ENCODE results near the gene MTMR10. TPM values are rescaled to one million over a fixed set of nuclear protein-coding genes. Genes with fewer than 3 reads are reported as not detected.

Gene MTMR10
- total RNA-seq, 4 donors from 2014 or later: 24.9 to 46.7 (median 27.1) TPM

DNA sequence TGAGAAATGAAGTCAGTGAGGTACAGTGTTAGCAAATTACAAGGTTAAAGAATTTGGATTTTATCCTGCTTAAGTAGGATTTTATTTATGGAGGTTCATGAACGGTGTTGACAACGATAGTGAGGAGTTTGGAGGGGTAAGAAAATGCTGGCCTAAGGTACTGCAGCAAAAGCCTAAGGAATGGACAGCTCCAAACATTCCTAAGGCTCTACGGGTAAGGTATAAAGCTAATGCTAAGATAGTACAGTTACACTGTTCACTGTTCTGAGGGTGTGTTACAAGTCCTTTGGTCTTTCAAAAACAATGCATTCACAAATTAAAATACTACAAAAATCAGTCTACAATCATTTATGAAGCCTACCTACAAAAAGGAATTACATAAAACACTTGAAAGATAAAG, 7.3 kb downstream of the MTMR10 start:
- no peak for DNase-seq (ENCODE audit: low spot score in 2 of 2)
- TF ChIP-seq, protein P1, sequence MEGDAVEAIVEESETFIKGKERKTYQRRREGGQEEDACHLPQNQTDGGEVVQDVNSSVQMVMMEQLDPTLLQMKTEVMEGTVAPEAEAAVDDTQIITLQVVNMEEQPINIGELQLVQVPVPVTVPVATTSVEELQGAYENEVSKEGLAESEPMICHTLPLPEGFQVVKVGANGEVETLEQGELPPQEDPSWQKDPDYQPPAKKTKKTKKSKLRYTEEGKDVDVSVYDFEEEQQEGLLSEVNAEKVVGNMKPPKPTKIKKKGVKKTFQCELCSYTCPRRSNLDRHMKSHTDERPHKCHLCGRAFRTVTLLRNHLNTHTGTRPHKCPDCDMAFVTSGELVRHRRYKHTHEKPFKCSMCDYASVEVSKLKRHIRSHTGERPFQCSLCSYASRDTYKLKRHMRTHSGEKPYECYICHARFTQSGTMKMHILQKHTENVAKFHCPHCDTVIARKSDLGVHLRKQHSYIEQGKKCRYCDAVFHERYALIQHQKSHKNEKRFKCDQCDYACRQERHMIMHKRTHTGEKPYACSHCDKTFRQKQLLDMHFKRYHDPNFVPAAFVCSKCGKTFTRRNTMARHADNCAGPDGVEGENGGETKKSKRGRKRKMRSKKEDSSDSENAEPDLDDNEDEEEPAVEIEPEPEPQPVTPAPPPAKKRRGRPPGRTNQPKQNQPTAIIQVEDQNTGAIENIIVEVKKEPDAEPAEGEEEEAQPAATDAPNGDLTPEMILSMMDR (IDR thresholded peaks at IDR 0.05): no peak
- TF ChIP-seq POLR2A (IDR thresholded peaks at IDR 0.05) (no peak), EP300 (IDR thresholded peaks at IDR 0.05) (no peak), POLR2AphosphoS5 (IDR thresholded peaks at IDR 0.05) (no peak)
- H3K9me3 ChIP-seq: no peaks in the 10 kb centered on the region
- 53% methylated on average over 3 of the region's 3 CpGs for WGBS
- H3K27me3 ChIP-seq: no peaks in the 10 kb centered on the region
- H3K4me1 ChIP-seq: peaks cover 59% of the 10 kb centered on the region
- no peak overlapping the region for H3K27ac ChIP-seq
- peaks cover 31% of the 10 kb centered on the region for H3K36me3 ChIP-seq
- H3K4me3 ChIP-seq: no peak overlapping the region

DNA sequence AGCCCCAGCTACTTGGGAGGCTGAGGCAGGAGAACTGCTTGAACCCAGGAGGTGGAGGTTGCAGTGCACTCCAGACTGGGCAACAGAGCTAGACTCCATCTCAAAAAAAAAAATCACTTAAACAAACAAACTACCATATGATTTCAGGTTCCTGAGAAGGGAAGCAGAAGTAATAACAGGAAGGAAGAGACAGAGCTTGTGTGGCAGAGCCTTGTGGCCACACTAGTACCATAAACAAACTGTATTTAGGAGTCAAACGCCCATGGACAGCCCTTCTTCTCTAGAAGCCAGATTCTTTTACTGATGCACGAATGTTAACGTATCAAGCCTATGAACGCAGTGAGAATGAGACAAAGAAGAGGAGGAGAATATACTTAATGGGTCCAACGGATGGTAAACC, 12.0 kb downstream of the MTMR10 start:
- Histone ChIP-seq H3K27me3 (no peaks in the 10 kb centered on the region), H3K4me3 (no peak overlapping the region), H3K36me3 (peaks cover 22% of the 10 kb centered on the region), H3K27ac (no peak overlapping the region), H3K4me1 (peaks cover 24% of the 10 kb centered on the region), H3K9me3 (no peaks in the 10 kb centered on the region)
- DNase-seq (ENCODE audit: low spot score in 2 of 2): no peak
- WGBS: 89% methylated on average over 5 of the region's 5 CpGs
- TF ChIP-seq EP300 (IDR thresholded peaks at IDR 0.05) (no peak), POLR2AphosphoS5 (IDR thresholded peaks at IDR 0.05) (no peak), POLR2A (IDR thresholded peaks at IDR 0.05) (no peak)
- TF ChIP-seq, protein P1 (IDR thresholded peaks at IDR 0.05): no peak

DNA sequence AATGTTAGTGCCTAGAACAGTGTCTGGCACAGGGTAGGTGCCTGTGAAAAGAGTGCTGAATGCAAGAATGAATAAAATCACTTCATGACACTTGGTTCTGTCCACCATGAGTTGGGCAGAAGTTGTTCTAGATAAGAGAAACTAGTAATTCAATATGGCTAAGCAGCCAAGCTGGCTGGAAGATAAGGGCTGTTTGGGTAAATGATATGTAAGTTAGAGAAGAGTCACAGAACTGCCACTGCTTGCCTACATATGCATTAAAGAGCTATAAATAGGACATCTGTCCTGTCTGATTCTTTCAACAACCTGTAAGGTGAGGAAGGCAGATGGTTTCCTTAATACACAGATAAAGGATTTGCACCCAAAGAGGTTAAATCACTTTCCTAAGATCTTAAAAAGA, 13.1 kb downstream of the MTMR10 start:
- no peaks in the 10 kb centered on the region for H3K9me3 ChIP-seq
- peaks cover 17% of the 10 kb centered on the region for H3K4me1 ChIP-seq
- no peak for DNase-seq (ENCODE audit: low spot score in 2 of 2)
- H3K36me3 ChIP-seq: peaks cover 33% of the 10 kb centered on the region
- H3K4me3 ChIP-seq: no peak overlapping the region
- no peaks in the 10 kb centered on the region for H3K27me3 ChIP-seq
- H3K27ac ChIP-seq: no peak overlapping the region
- TF ChIP-seq POLR2AphosphoS5 (IDR thresholded peaks at IDR 0.05) (no peak), POLR2A (IDR thresholded peaks at IDR 0.05) (no peak), EP300 (IDR thresholded peaks at IDR 0.05) (no peak)
- TF ChIP-seq, protein P1 (IDR thresholded peaks at IDR 0.05): no peak

DNA sequence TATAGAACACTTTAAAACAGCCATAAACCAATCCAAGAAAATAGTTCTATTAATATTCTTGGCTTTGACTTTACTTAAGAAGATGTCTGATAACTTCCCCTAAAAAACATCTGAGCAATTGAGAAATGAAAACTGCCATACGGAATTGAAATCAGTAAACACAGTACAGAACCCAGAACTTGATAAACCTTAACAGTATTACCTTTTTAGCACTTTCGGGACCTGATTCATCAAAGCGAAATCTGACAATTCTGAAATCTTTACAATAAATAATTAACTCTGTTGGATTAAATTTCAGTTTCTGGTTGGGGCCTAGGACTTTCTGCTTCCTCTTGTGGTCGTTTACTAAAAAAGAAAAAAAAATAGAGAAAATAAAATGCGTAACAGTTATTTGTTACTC, 17.3 kb downstream of the MTMR10 start:
- H3K27me3 ChIP-seq: no peaks in the 10 kb centered on the region
- peaks cover 41% of the 10 kb centered on the region for H3K36me3 ChIP-seq
- peaks cover 8% of the 10 kb centered on the region for H3K4me1 ChIP-seq
- TF ChIP-seq, protein P1 (IDR thresholded peaks at IDR 0.05): no peak
- TF ChIP-seq EP300 (IDR thresholded peaks at IDR 0.05) (no peak), POLR2AphosphoS5 (IDR thresholded peaks at IDR 0.05) (no peak), POLR2A (IDR thresholded peaks at IDR 0.05) (no peak)
- DNase-seq (ENCODE audit: low spot score in 2 of 2): no peak
- H3K27ac ChIP-seq: no peak overlapping the region
- H3K4me3 ChIP-seq: no peak overlapping the region
- no peaks in the 10 kb centered on the region for H3K9me3 ChIP-seq
- 83% methylated on average over 5 of the region's 5 CpGs for WGBS

DNA sequence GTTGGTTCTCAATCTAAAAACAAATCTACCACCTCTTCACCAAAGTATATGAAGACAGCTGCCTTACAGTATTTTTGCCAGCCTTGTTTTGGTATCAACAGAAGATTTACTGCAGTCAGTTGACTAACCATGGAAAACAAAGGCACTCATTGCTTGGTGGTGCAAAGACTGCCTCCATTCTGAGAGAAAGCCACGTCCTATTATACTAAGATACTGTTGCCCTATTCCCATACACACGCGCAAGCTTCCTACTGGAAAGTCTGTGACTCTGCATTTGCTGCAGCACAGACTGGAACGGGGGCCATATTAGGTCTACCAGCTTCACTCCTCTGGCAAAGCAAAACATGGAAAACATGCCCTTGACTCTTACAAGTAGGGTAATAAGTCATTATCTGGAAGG, 18.0 kb downstream of the MTMR10 start:
- Histone ChIP-seq H3K36me3 (peaks cover 41% of the 10 kb centered on the region), H3K27me3 (no peaks in the 10 kb centered on the region), H3K9me3 (no peaks in the 10 kb centered on the region), H3K4me1 (peaks cover 5% of the 10 kb centered on the region), H3K4me3 (no peak overlapping the region), H3K27ac (no peak overlapping the region)
- 97% methylated on average over 4 of the region's 4 CpGs for WGBS
- DNase-seq (ENCODE audit: low spot score in 2 of 2): no peak
- TF ChIP-seq, protein P1 (IDR thresholded peaks at IDR 0.05): no peak
- TF ChIP-seq POLR2AphosphoS5 (IDR thresholded peaks at IDR 0.05): no peak
- TF ChIP-seq POLR2A (IDR thresholded peaks at IDR 0.05): no peak
- TF ChIP-seq EP300 (IDR thresholded peaks at IDR 0.05): no peak

All from suprapubic skin (tissue), 4 donors.